A673 (cell line): ENCODE results near the gene AGRN. TPM values are rescaled to one million over a fixed set of nuclear protein-coding genes. Genes with fewer than 3 reads are reported as not detected.

Experiments
- BruUV-seq: library from RNA; stranded (reverse); fragments of 400-500 nt; replicated peaks from 2 replicates; lab custom pipeline; 2021; lab: Mats Ljungman, UMichigan
- CTCF ChIA-PET: fragments of 300-600 bp; sonication (Branson Sonifier 250); formaldehyde crosslinking; loops from one replicate; lab custom pipeline; 2022; ENCODE audit warnings: antibody characterized with exemption; lab: Charles Lee
- POLR2A ChIA-PET: fragments of 300-600 bp; sonication (Branson Sonifier 250); formaldehyde crosslinking; loops from one replicate; lab custom pipeline; 2022; ENCODE audit warnings: antibody characterized with exemption; ENCODE audit not compliant: low non-redundant PET; lab: Charles Lee
- DNase-seq: peaks from one replicate; pipeline ENCODE4 v3.0.0-alpha.2; 2015; ENCODE audit warnings: low spot score
- H3K27ac ChIP-seq: fragments of 200-600 bp; sonication (generic); 2 replicates; pipeline ENCODE4 v1.5.1; 2016; ENCODE audit warnings: mixed run types, low read depth, mild to moderate bottlenecking, mixed read lengths, antibody characterized with exemption, low read length; ENCODE audit not compliant: poor library complexity, severe bottlenecking
- H3K27me3 ChIP-seq: fragments of 200-600 bp; sonication (generic); replicated peaks from 2 replicates; pipeline ENCODE4 v1.6.1; 2017; ENCODE audit warnings: mixed run types, low read depth, mild to moderate bottlenecking, mixed read lengths, antibody characterized with exemption, low read length; ENCODE audit not compliant: insufficient read depth, poor library complexity
- H3K36me3 ChIP-seq: fragments of 200-600 bp; sonication (generic); 2 replicates; pipeline ENCODE4 v1.6.1; 2016; ENCODE audit warnings: mixed run types, mild to moderate bottlenecking, mixed read lengths, antibody characterized with exemption, low read length; ENCODE audit not compliant: insufficient read depth, poor library complexity, severe bottlenecking
- H3K4me1 ChIP-seq: fragments of 200-600 bp; sonication (generic); 2 replicates; pipeline ENCODE4 v1.6.1; 2017; ENCODE audit warnings: mixed run types, mild to moderate bottlenecking, mixed read lengths, antibody characterized with exemption, low read length; ENCODE audit not compliant: insufficient read depth, poor library complexity, severe bottlenecking
- H3K4me3 ChIP-seq: fragments of 200-600 bp; sonication (generic); 2 replicates; pipeline ENCODE4 v1.5.1; 2016; ENCODE audit warnings: low read depth, mixed run types, mild to moderate bottlenecking, mixed read lengths, low read length; ENCODE audit not compliant: poor library complexity, severe bottlenecking
- H3K9me3 ChIP-seq: fragments of 200-600 bp; sonication (generic); 2 replicates; pipeline ENCODE4 v1.6.1; 2016; ENCODE audit warnings: mixed run types, low read depth, mild to moderate bottlenecking, mixed read lengths, antibody characterized with exemption, low read length; ENCODE audit not compliant: poor library complexity, severe bottlenecking
- CTCF ChIP-seq: fragments of 300-800, 200-600 bp; sonication (generic); conservative IDR thresholded peaks from 2 replicates; pipeline ENCODE4 v1.5.1; 2017; ENCODE audit warnings: low read depth, mild to moderate bottlenecking, antibody characterized with exemption, low read length, moderate library complexity, mixed read lengths
- EZH2 ChIP-seq: fragments of 200-600 bp; sonication (generic); IDR thresholded peaks from 2 replicates; pipeline ENCODE4 v1.6.1; 2017; ENCODE audit warnings: borderline replicate concordance, low read depth, mild to moderate bottlenecking, mixed read lengths, antibody characterized with exemption, low read length; ENCODE audit not compliant: poor library complexity, severe bottlenecking
- intact Hi-C: fragments of 100-400 bp; cut with micrococcal nuclease; formaldehyde crosslinking; loops from one replicate; pipeline ENCODE4 v1.10.0; 2022; ENCODE audit not compliant: unreplicated experiment
- total RNA-seq: library from RNA; stranded (reverse); gene quantifications from 2 replicates; pipeline ENCODE4 v1.2.3, GENCODE V29; 2021

Gene AGRN
- total RNA-seq, 1 experiment from 2014 or later = 151 TPM

GRCh38 chr1:1024149-1024770, 4.3 kb downstream of the AGRN start:
- BruUV-seq = no TSS peak
- H3K36me3 ChIP-seq = peaks cover 7% of the 10 kb centered on the region
- TF ChIP-seq EZH2 (no peak), CTCF (no peak)
- peaks cover 70% of the 10 kb centered on the region for H3K4me1 ChIP-seq
- ChIA-PET CTCF (no interaction called here), POLR2A (no interaction called here)
- peak overlapping the region; percentile 67 for H3K27ac ChIP-seq
- intact Hi-C loops = loop anchor here (10.0 kb wide), 1 partner anchor 281 kb away; the partner anchor contains the start of genes ACAP3 and PUSL1
- no peak for DNase-seq
- H3K9me3 ChIP-seq = no peaks in the 10 kb centered on the region
- H3K27me3 ChIP-seq = no peaks in the 10 kb centered on the region
- H3K4me3 ChIP-seq = no peak overlapping the region

GRCh38 chr1:1024771-1025699, 5.1 kb downstream of the AGRN start:
- Histone ChIP-seq H3K9me3 (no peaks in the 10 kb centered on the region), H3K27me3 (no peaks in the 10 kb centered on the region), H3K27ac (peak overlapping the region; percentile 67), H3K4me1 (peaks cover 70% of the 10 kb centered on the region), H3K36me3 (peaks cover 7% of the 10 kb centered on the region), H3K4me3 (no peak overlapping the region)
- POLR2A ChIA-PET = no interaction called here
- BruUV-seq = no TSS peak
- DNase-seq = no peak
- CTCF ChIA-PET = interaction anchor here (0.6 kb wide), 1 partner anchor 36 kb away, joined by 3 read pairs; no protein-coding TSS in a partner anchor
- no peak for TF ChIP-seq CTCF
- no peak for TF ChIP-seq EZH2
- intact Hi-C loops = loop anchor here (10.0 kb wide), 1 partner anchor 280 kb away; the partner anchor contains the start of genes ACAP3 and PUSL1

- H3K4me3 ChIP-seq = no peak overlapping the region
These were observed 5.8 kb downstream of the AGRN start for GRCh38 chr1:1025730-1026129.

More at GRCh38 chr1:1025730-1026129, 5.8 kb downstream of the AGRN start:
- H3K27ac ChIP-seq = peak overlapping the region; percentile 65
- no TSS peak for BruUV-seq
- no peaks in the 10 kb centered on the region for H3K9me3 ChIP-seq
- H3K36me3 ChIP-seq = peaks cover 7% of the 10 kb centered on the region
- H3K27me3 ChIP-seq = no peaks in the 10 kb centered on the region
- peaks cover 70% of the 10 kb centered on the region for H3K4me1 ChIP-seq
- no peak for TF ChIP-seq CTCF
- no peak for TF ChIP-seq EZH2
- ChIA-PET CTCF (interaction anchor here (0.6 kb wide), 1 partner anchor 35 kb away, joined by 3 read pairs; no protein-coding TSS in a partner anchor), POLR2A (no interaction called here)
- intact Hi-C loops = loop anchor here (10.0 kb wide), 1 partner anchor 279 kb away; the partner anchor contains the start of genes ACAP3 and PUSL1
- no peak for DNase-seq
